OCI-LY7 (cell line): ENCODE measurements around the gene TEKTIP1.

Experiments used
- CTCF ChIP-seq: fragments of 200-600 bp; sonication (generic); conservative IDR thresholded peaks from 2 replicates; pipeline ENCODE4 v1.5.1; 2014; ENCODE audit warnings: mild to moderate bottlenecking, antibody characterized with exemption, low read length, moderate library complexity, mixed read lengths
- EZH2phosphoT487 ChIP-seq: fragments of 200-600 bp; sonication (generic); IDR thresholded peaks from 2 replicates; pipeline ENCODE4 v1.6.1; 2018; ENCODE audit warnings: low read depth, borderline replicate concordance, mild to moderate bottlenecking, mixed run types, antibody characterized with exemption, low read length, moderate library complexity, mixed read lengths

- no peak for TF ChIP-seq CTCF
- no peak for TF ChIP-seq EZH2phosphoT487
Measured at GRCh38 chr19:3590991-3591659, 52.2 kb downstream of the TEKTIP1 start.
